Activated T-helper 17 cell treated with anti-CD3 and anti-CD28 coated beads, Interleukin-2, amount 50 U/mL, for 72 hours (primary cell): ENCODE measurements around the gene ACOT7. TPM values are rescaled to one million over a fixed set of nuclear protein-coding genes. Genes with fewer than 3 reads are reported as not detected.

Source experiments
- ATAC-seq: fragments of 150-1000 bp; cut with Tn5 transposase; replicated peaks from 2 replicates; pipeline ENCODE4 v1.10.0; 2021; ENCODE audit warnings: mild to moderate bottlenecking, moderate library complexity
- H3K27ac Mint-ChIP-seq: one replicate; pipeline ENCODE4 v1.8.0; 2022; ENCODE audit warnings: mixed read lengths
- H3K27me3 Mint-ChIP-seq: one replicate; pipeline ENCODE4 v1.8.0; 2022; ENCODE audit warnings: mixed read lengths
- H3K36me3 Mint-ChIP-seq: one replicate; pipeline ENCODE4 v1.8.0; 2022; ENCODE audit warnings: low read depth, mild to moderate bottlenecking, mixed read lengths
- H3K4me1 Mint-ChIP-seq: one replicate; pipeline ENCODE4 v1.8.0; 2022; ENCODE audit warnings: mixed read lengths
- H3K4me3 Mint-ChIP-seq: one replicate; pipeline ENCODE4 v1.8.0; 2022; ENCODE audit warnings: mild to moderate bottlenecking, mixed read lengths
- H3K9me3 Mint-ChIP-seq: one replicate; pipeline ENCODE4 v1.8.0; 2022; ENCODE audit warnings: mixed read lengths
- total RNA-seq, 2 donors: library from RNA; stranded (reverse); gene quantifications; one replicate each; pipeline ENCODE4 v1.2.3, GENCODE V29; 2022

The ACOT7 gene
- total RNA-seq, 2 donors from 2014 or later: 43.5 to 96.3 TPM

GRCh38 chr1:6257541-6258069 is 136.0 kb downstream of the ACOT7 start:
- no peak overlapping the region for H3K4me3 Mint-ChIP-seq
- no peaks in the 10 kb centered on the region for H3K9me3 Mint-ChIP-seq
- no peak for ATAC-seq
- H3K36me3 Mint-ChIP-seq: no peaks in the 10 kb centered on the region
- H3K4me1 Mint-ChIP-seq: no peaks in the 10 kb centered on the region
- no peak overlapping the region for H3K27ac Mint-ChIP-seq
- H3K27me3 Mint-ChIP-seq: no peaks in the 10 kb centered on the region

DNA sequence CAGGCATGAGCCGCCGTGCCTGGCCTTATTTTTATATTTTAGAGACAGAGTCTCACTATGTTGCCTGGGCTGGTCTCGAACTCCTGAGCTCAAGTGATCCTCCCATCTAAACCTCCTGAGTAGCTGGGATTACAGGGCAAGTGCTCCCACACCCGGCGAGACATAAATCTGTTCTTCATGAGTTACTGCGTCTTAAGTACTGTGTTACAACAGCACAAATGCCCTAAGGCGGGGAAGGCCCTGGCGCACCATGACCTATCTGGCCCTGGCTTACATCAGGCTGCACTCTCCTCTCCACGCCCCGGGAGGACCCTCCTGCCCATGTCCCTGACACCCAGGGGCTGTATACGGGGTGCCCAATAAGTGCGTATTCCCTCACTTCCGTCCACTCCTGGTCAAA is 136.9 kb downstream of the ACOT7 start:
- H3K9me3 Mint-ChIP-seq: no peaks in the 10 kb centered on the region
- H3K4me3 Mint-ChIP-seq: no peak overlapping the region
- H3K36me3 Mint-ChIP-seq: no peaks in the 10 kb centered on the region
- H3K4me1 Mint-ChIP-seq: no peaks in the 10 kb centered on the region
- H3K27me3 Mint-ChIP-seq: no peaks in the 10 kb centered on the region
- H3K27ac Mint-ChIP-seq: no peak overlapping the region
- no peak for ATAC-seq

- no peak overlapping the region for H3K27ac Mint-ChIP-seq
- H3K4me1 Mint-ChIP-seq: no peaks in the 10 kb centered on the region
- no peak overlapping the region for H3K4me3 Mint-ChIP-seq
- peaks cover 9% of the 10 kb centered on the region for H3K27me3 Mint-ChIP-seq
- H3K36me3 Mint-ChIP-seq: no peaks in the 10 kb centered on the region
- no peak for ATAC-seq
- H3K9me3 Mint-ChIP-seq: no peaks in the 10 kb centered on the region
These were observed 138.9 kb downstream of the ACOT7 start for GRCh38 chr1:6254691-6255090.

DNA sequence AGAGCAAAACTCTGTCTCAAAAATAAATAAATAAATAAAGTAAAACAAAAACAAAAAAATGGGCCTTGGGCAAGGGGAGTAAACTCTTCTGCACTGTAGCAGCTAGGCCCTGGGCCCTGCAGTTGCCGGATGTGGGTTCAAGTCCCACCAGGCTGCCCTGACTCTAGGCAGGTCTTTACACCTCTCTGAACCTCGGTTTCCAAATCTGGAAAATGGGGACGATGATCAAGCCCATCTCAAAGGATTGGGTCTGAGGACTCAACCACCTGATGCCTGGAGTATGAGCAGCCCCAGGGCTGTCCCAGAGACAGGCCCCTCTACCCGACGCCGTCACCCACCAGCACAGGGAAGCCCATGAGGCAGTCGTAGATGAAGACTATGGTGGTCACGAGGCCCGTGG is 140.2 kb downstream of the ACOT7 start:
- Mint-ChIP-seq H3K4me1 (no peaks in the 10 kb centered on the region), H3K4me3 (no peak overlapping the region), H3K36me3 (no peaks in the 10 kb centered on the region), H3K9me3 (no peaks in the 10 kb centered on the region), H3K27me3 (peaks cover 9% of the 10 kb centered on the region), H3K27ac (no peak overlapping the region)
- ATAC-seq: no peak

GRCh38 chr1:6252374-6252710 is 141.2 kb downstream of the ACOT7 start:
- Mint-ChIP-seq H3K4me1 (no peaks in the 10 kb centered on the region), H3K9me3 (no peaks in the 10 kb centered on the region), H3K27me3 (peaks cover 11% of the 10 kb centered on the region), H3K4me3 (no peak overlapping the region), H3K36me3 (no peaks in the 10 kb centered on the region), H3K27ac (no peak overlapping the region)
- ATAC-seq: no peak

DNA sequence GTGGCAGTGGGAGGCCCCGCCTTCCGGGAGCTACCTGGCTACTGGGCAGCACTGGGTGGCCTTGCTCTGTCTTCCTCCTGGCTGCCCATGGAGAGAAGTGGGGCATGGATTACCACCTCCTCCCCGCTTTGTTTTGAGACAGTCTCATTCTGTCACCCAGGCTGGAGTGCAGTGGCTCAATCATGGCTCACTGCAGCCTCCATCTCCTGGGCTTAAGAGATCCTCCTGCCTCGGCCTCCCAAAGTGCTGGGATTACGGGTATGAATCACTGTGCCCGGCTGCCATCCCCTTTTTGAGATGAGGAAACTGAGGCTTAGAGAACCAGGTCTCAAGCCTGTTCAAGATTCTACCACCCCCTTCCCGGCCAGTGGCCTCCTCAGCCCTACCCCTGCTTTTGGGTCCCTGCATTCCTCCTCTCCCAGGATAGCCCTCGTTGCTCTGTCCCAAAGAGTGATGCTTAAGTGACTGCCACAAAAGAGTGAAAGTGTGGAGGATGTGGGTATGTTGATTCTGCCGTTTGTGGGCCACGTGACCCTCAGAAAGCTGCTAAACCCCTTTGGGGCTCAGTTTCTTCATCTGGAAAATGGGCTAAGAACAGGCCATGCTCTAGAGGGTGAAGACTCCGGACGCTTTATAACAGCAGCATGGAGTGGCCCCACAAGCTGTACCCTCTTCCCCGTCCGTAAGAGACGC is 141.7 kb downstream of the ACOT7 start:
- ATAC-seq: no peak

DNA sequence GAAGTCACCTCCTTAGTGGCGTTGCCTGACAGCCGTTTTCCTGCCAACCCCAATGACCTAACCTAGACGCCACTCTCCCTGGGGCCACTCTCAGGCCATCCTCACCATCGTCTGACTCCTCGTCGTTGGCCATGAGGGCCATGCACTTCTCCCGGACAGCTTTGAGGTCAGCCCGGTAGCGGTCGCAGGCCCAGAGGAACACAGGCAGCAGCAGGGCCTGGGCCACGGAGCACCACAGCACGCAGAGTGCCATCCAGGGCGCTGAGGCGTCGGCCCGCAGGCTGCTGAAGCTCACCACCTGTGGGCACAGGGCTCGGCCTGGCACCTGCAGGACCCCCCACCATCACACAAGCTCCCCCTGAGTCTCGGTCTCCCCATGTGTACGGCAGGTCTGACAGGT is 142.3 kb downstream of the ACOT7 start:
- peaks cover 6% of the 10 kb centered on the region for H3K36me3 Mint-ChIP-seq
- H3K27me3 Mint-ChIP-seq: peaks cover 19% of the 10 kb centered on the region
- H3K4me3 Mint-ChIP-seq: no peak overlapping the region
- no peak overlapping the region for H3K27ac Mint-ChIP-seq
- no peak for ATAC-seq
- H3K9me3 Mint-ChIP-seq: no peaks in the 10 kb centered on the region
- H3K4me1 Mint-ChIP-seq: peaks cover 5% of the 10 kb centered on the region

More for the DNA sequence above, 141.7 kb downstream of the ACOT7 start:
- no peak overlapping the region for H3K27ac Mint-ChIP-seq
- no peak overlapping the region for H3K4me3 Mint-ChIP-seq
- peaks cover 16% of the 10 kb centered on the region for H3K27me3 Mint-ChIP-seq
- no peaks in the 10 kb centered on the region for H3K4me1 Mint-ChIP-seq
- no peaks in the 10 kb centered on the region for H3K9me3 Mint-ChIP-seq
- H3K36me3 Mint-ChIP-seq: peaks cover 2% of the 10 kb centered on the region

GRCh38 chr1:6249739-6250689 is 143.6 kb downstream of the ACOT7 start:
- H3K4me1 Mint-ChIP-seq: peaks cover 5% of the 10 kb centered on the region
- H3K9me3 Mint-ChIP-seq: no peaks in the 10 kb centered on the region
- no peak overlapping the region for H3K4me3 Mint-ChIP-seq
- no peak for ATAC-seq
- H3K27me3 Mint-ChIP-seq: peaks cover 19% of the 10 kb centered on the region
- H3K36me3 Mint-ChIP-seq: peaks cover 6% of the 10 kb centered on the region
- H3K27ac Mint-ChIP-seq: no peak overlapping the region

DNA sequence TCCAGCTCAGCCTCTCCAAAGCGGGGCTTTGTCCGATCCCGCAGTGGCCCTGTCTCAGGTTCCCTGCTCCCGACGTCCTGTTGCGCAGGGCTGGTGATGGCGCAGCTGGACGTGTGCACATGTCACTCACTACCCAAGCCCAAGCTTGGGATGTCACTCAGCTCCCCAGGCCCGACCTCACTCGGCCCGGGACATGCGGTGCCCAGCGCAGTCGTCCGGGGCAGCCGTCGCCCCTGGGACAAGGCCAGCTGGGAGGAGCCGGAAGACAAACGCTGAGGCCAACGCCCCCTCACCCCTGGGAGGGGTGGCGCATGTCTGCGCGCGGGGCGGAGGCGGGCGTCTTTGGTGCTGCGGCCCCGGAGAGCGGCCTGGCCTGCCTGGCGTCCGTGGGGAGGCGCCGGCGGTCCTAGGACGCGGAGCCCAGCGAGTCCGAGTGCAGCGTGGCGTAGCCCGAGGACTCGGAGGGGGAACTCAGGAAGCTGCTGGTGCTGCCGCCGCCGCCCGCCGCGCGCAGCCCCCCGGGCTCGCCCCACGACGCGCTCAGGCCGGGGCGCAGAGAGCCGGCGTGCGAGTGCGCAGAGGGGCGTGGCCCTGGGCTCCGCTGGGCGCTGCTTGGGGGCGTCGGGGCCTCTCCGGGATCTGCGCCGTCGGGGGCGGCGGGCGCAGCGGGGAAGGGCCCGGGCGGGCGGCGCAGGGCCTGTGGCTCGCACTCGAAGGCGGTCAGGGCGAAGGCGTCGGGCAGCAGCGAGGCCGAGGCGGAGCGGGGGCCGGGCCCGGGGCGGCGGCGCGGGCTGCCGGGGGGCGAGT is 144.4 kb downstream of the ACOT7 start:
- H3K27me3 Mint-ChIP-seq: peaks cover 19% of the 10 kb centered on the region
- no peak overlapping the region for H3K27ac Mint-ChIP-seq
- H3K4me1 Mint-ChIP-seq: peaks cover 5% of the 10 kb centered on the region
- peaks cover 6% of the 10 kb centered on the region for H3K36me3 Mint-ChIP-seq
- no peak for ATAC-seq
- H3K4me3 Mint-ChIP-seq: no peak overlapping the region
- no peaks in the 10 kb centered on the region for H3K9me3 Mint-ChIP-seq

- H3K4me3 Mint-ChIP-seq: no peak overlapping the region
- no peaks in the 10 kb centered on the region for H3K9me3 Mint-ChIP-seq
- H3K27me3 Mint-ChIP-seq: peaks cover 19% of the 10 kb centered on the region
- no peak for ATAC-seq
- H3K36me3 Mint-ChIP-seq: peaks cover 6% of the 10 kb centered on the region
- no peak overlapping the region for H3K27ac Mint-ChIP-seq
- peaks cover 5% of the 10 kb centered on the region for H3K4me1 Mint-ChIP-seq
These were observed 145.3 kb downstream of the ACOT7 start for GRCh38 chr1:6248161-6248776.

GRCh38 chr1:6247651-6248050 is 145.9 kb downstream of the ACOT7 start:
- Mint-ChIP-seq H3K27ac (no peak overlapping the region), H3K36me3 (peaks cover 6% of the 10 kb centered on the region), H3K27me3 (peaks cover 21% of the 10 kb centered on the region), H3K4me1 (peaks cover 5% of the 10 kb centered on the region), H3K9me3 (no peaks in the 10 kb centered on the region), H3K4me3 (no peak overlapping the region)
- ATAC-seq: no peak

DNA sequence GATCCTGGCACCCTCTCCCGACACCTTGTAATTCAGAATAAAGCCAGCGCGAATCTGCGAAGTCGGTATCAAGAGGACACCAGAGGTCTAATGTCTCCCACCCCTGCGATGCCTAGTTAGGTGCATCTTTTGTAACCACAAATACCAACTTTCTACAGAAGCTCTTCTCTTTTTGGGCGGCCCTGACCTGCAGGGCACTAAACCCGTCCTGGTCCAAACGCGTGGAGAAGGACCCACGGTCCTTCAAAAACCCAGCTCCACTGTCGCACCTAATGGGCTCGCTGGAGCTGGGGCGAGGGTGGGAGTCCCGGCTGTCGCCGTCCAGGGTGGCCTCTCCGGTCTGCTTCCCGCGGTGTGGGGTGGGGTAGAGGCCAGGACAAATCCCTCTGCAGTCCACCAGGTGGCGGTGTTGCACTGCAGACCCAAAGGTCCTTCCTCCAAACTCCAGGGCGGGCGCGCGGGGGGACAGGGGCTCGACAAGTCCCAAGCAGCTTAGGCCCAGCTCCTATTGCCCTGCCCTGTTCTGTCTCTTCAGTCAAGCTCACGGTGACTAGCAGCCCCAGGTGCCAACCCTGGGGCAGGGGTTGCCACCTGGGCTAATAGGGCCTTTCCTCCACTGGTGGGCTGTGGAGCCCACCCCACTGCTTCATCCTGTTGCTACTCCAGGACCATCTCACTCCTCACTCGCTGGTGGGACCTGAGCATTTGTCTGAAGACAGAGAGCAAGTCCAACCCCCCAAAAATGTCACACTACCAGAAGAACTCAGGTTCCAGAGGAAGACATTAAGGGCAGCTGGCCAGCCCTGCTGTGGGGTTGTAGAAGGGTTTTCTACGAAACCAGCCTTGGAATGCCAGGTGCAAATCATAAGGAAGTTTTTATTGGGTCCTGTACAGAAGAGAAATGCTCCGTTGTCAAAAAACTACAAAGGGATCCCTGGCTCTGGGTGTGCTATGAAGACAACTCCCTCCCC is 146.8 kb downstream of the ACOT7 start:
- peak; percentile 71 for ATAC-seq
- H3K36me3 Mint-ChIP-seq: peaks cover 6% of the 10 kb centered on the region
- no peaks in the 10 kb centered on the region for H3K9me3 Mint-ChIP-seq
- peaks cover 21% of the 10 kb centered on the region for H3K27me3 Mint-ChIP-seq
- no peak overlapping the region for H3K27ac Mint-ChIP-seq
- peak overlapping the region; percentile 69 for H3K4me3 Mint-ChIP-seq
- peaks cover 5% of the 10 kb centered on the region for H3K4me1 Mint-ChIP-seq

DNA sequence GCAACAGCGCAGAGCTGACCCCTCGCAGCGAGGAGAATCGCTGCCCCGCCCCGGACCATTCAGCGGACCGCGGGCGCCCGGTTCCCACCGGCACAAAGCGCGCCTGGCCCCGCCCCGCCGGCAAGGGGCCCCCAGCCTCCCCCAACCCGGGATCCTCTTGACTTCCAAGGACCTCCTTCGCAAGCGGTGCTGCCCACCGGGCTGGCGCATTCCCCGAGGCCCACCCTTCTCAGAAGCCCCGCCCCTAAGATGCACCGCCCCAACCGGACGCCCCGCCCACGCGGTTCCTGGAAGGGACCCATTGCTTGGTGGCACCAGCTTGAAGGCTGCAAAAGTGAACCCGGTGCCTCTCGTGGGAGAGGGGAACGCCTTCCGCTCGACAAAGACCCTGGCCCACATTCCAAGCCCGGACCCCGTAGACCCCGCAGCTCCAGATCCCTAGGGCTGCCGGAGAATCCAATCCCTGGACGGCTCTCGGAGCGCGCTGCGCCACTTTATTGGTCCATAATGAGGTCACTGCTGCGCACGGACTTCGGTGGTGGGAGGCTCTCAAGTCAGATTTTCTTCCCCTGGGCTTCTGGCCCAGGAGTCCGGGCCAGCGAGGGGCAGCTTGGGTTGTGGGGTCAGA is 147.6 kb downstream of the ACOT7 start:
- peaks cover 28% of the 10 kb centered on the region for H3K27me3 Mint-ChIP-seq
- H3K36me3 Mint-ChIP-seq: peaks cover 6% of the 10 kb centered on the region
- peaks cover 9% of the 10 kb centered on the region for H3K4me1 Mint-ChIP-seq
- H3K4me3 Mint-ChIP-seq: peak overlapping the region; percentile 69
- no peaks in the 10 kb centered on the region for H3K9me3 Mint-ChIP-seq
- H3K27ac Mint-ChIP-seq: no peak overlapping the region
- no peak for ATAC-seq
